GM23338 (cell line): ENCODE data around the gene G6PC3. TPM values are rescaled to one million over a fixed set of nuclear protein-coding genes. Genes with fewer than 3 reads are reported as not detected.

ENCODE experiments used
- ATAC-seq: fragments of 200-7000 bp; cut with Tn5 transposase; 3 replicates; pipeline ENCODE4 v1.9.1; 2020
- DNase-seq: peaks from one replicate; pipeline ENCODE4 v3.0.0-alpha.2; 2015; ENCODE audit warnings: low spot score
- H2AFZ ChIP-seq: fragments of 200-600 bp; sonication (generic); 2 replicates; pipeline ENCODE4 v1.8.0; 2016; ENCODE audit warnings: antibody characterized with exemption, mild to moderate bottlenecking, moderate library complexity
- H3F3A ChIP-seq: fragments of 200-600 bp; sonication (generic); replicated peaks from 2 replicates; pipeline ENCODE4 v1.8.0; 2017; ENCODE audit warnings: antibody characterized with exemption, mixed run types, low read depth
- H3K27ac ChIP-seq: fragments of 200-600 bp; sonication (generic); 2 replicates; pipeline ENCODE4 v1.6.1; 2016; ENCODE audit warnings: low read depth
- H3K27me3 ChIP-seq: fragments of 200-600 bp; sonication (generic); 2 replicates; pipeline ENCODE4 v1.8.0; 2016; ENCODE audit warnings: mild to moderate bottlenecking, mixed run types, moderate library complexity; ENCODE audit not compliant: insufficient read depth
- H3K36me3 ChIP-seq: fragments of 200-600 bp; sonication (generic); 2 replicates; pipeline ENCODE4 v1.8.0; 2016; ENCODE audit warnings: mild to moderate bottlenecking; ENCODE audit not compliant: insufficient read depth
- H3K4me1 ChIP-seq: fragments of 200-600 bp; sonication (generic); 2 replicates; pipeline ENCODE4 v1.8.0; 2016; ENCODE audit warnings: mild to moderate bottlenecking, moderate library complexity; ENCODE audit not compliant: insufficient read depth
- H3K4me2 ChIP-seq: fragments of 200-600 bp; sonication (generic); 2 replicates; pipeline ENCODE4 v1.7.1; 2017; ENCODE audit warnings: mixed run types
- H3K4me3 ChIP-seq: fragments of 200-600 bp; sonication (generic); 2 replicates; pipeline ENCODE4 v1.6.1; 2016; ENCODE audit warnings: mixed run types
- H3K79me2 ChIP-seq: fragments of 200-600 bp; sonication (generic); replicated peaks from 2 replicates; pipeline ENCODE4 v1.8.0; 2017; ENCODE audit warnings: mild to moderate bottlenecking; ENCODE audit not compliant: insufficient read depth
- H3K9me2 ChIP-seq: fragments of 200-600 bp; sonication (generic); 2 replicates; pipeline ENCODE4 v1.8.0; 2017; ENCODE audit not compliant: insufficient read depth
- H4K20me1 ChIP-seq: fragments of 200-600 bp; sonication (generic); replicated peaks from 2 replicates; pipeline ENCODE4 v1.8.0; 2017; ENCODE audit warnings: mild to moderate bottlenecking; ENCODE audit not compliant: insufficient read depth
- H3K27ac Mint-ChIP-seq: 2 replicates; pipeline ENCODE4 v1.8.0; 2020; ENCODE audit warnings: inconsistent platforms, mild to moderate bottlenecking, moderate library complexity, mixed read lengths
- H3K27me3 Mint-ChIP-seq: 3 replicates; pipeline ENCODE4 v1.8.0; 2022; ENCODE audit warnings: low read depth, mild to moderate bottlenecking, moderate library complexity, mixed read lengths, inconsistent platforms; ENCODE audit not compliant: insufficient read depth, poor library complexity
- H3K36me3 Mint-ChIP-seq: 3 replicates; pipeline ENCODE4 v1.8.0; 2021; ENCODE audit warnings: low read depth, mild to moderate bottlenecking, inconsistent platforms, moderate library complexity, mixed read lengths
- H3K4me1 Mint-ChIP-seq: 3 replicates; pipeline ENCODE4 v1.8.0; 2020; ENCODE audit warnings: mild to moderate bottlenecking, inconsistent platforms, mixed read lengths
- H3K4me3 Mint-ChIP-seq: 3 replicates; pipeline ENCODE4 v1.8.0; 2021; ENCODE audit warnings: moderate library complexity, mild to moderate bottlenecking, inconsistent platforms, mixed read lengths
- H3K9me3 Mint-ChIP-seq: 3 replicates; pipeline ENCODE4 v1.8.0; 2020; ENCODE audit warnings: moderate library complexity, mild to moderate bottlenecking, inconsistent platforms, mixed read lengths
- CREB1 ChIP-seq: fragments of 250-450 bp; sonication (Bioruptor Pico); IDR thresholded peaks from 2 replicates; pipeline ENCODE4 v1.5.0; 2020; ENCODE audit warnings: low read depth, mild to moderate bottlenecking, moderate library complexity
- CTCF ChIP-seq, 2 experiments: fragments of 200-600 bp in 1 of 2; sonication (generic) in 1 of 2; conservative IDR thresholded peaks; 2 replicates each; pipeline versions ENCODE4 v1.5.1 to v1.6.1; 2016 to 2017; ENCODE audit warnings: antibody characterized with exemption in 2 of 2, low read depth in 2 of 2, mild to moderate bottlenecking in 2 of 2, moderate library complexity in 1 of 2
- ETS1 ChIP-seq: IDR thresholded peaks from 2 replicates; pipeline ENCODE4 v1.6.1; 2016; ENCODE audit warnings: antibody characterized with exemption
- EZH2 ChIP-seq: fragments of 200-600 bp; sonication (generic); IDR thresholded peaks from one replicate; pipeline ENCODE4 v1.8.0; 2017; ENCODE audit warnings: antibody characterized with exemption, mild to moderate bottlenecking, low read depth; ENCODE audit not compliant: unreplicated experiment
- JUNB ChIP-seq: IDR thresholded peaks from one replicate; pipeline ENCODE4 v1.6.1; 2016; ENCODE audit warnings: antibody characterized with exemption; ENCODE audit not compliant: unreplicated experiment
- NANOG ChIP-seq: IDR thresholded peaks from 2 replicates; pipeline ENCODE4 v1.6.1; 2016; ENCODE audit warnings: antibody characterized with exemption, borderline replicate concordance
- POLR2AphosphoS5 ChIP-seq: IDR thresholded peaks from 2 replicates; pipeline ENCODE4 v1.6.1; 2016; ENCODE audit warnings: antibody characterized with exemption, low read depth
- STAT1 ChIP-seq: IDR thresholded peaks from one replicate; pipeline ENCODE4 v1.6.1; 2016; ENCODE audit warnings: antibody characterized with exemption; ENCODE audit not compliant: unreplicated experiment
- ZNF462 ChIP-seq: fragments of 250-450 bp; sonication (Bioruptor Pico); IDR thresholded peaks from 2 replicates; pipeline ENCODE4 v1.5.0; 2020; ENCODE audit warnings: mild to moderate bottlenecking, moderate library complexity
- polyA plus RNA-seq: library from polyadenylated mRNA; unstranded; fragments of >200 nt; fragmentation: Nextera tagmentation; extraction: Ambion mirVana; gene quantifications from 2 replicates; pipeline ENCODE4 v1.2.1, GENCODE V29; 2016
- total RNA-seq: library from RNA; depleted of rRNA; stranded (reverse); fragments of >200 nt; shearing (Covaris generic); gene quantifications from 2 replicates; pipeline ENCODE4 v1.2.3, GENCODE V29; 2014

The G6PC3 gene
- total and polyA plus RNA-seq, 2 experiments from 2014 or later: 112 to 143 TPM

- Histone ChIP-seq H3K4me1 (peaks cover 34% of the 10 kb centered on the region), H3K27me3 (no peaks in the 10 kb centered on the region), H3F3A (peaks cover 11% of the 10 kb centered on the region; the same call in 1 of the 2 replicates), H3K79me2 (peaks cover 44% of the 10 kb centered on the region), H2AFZ (no peak overlapping the region), H3K36me3 (no peaks in the 10 kb centered on the region), H3K4me2 (no peak overlapping the region), H3K9me2 (no peaks in the 10 kb centered on the region), H3K4me3 (no peak overlapping the region), H3K27ac (peak overlapping the region; percentile 69; the same call in 1 of the 2 replicates), H4K20me1 (peaks cover 17% of the 10 kb centered on the region)
- peak overlapping the region; percentile 13; the same call in 1 of the 3 replicates for H3K4me3 Mint-ChIP-seq
- peak overlapping the region; percentile 14; the same call in 1 of the 2 replicates for H3K27ac Mint-ChIP-seq
- peaks cover 73% of the 10 kb centered on the region for H3K4me1 Mint-ChIP-seq
- DNase-seq (peak; percentile 70), ATAC-seq (peak; percentile 11)
- no peaks in the 10 kb centered on the region for H3K9me3 Mint-ChIP-seq
- TF ChIP-seq NANOG (no peak), CTCF (conservative IDR thresholded peaks at IDR 0.05; ENCODE audit: low read depth in 2 of 2) (peak; percentile 21 to 26; a peak in 1 of 4 replicates)
- H3K36me3 Mint-ChIP-seq: peaks cover 3% of the 10 kb centered on the region; the same call in 1 of the 3 replicates
- peaks cover 5% of the 10 kb centered on the region for H3K27me3 Mint-ChIP-seq
These were observed 48.0 kb downstream of the G6PC3 start for GRCh38 chr17:44118427-44119050.

- Mint-ChIP-seq H3K9me3 (no peaks in the 10 kb centered on the region), H3K4me3 (no peak overlapping the region; the same call in 2 of the 3 replicates), H3K27me3 (peaks cover 8% of the 10 kb centered on the region), H3K4me1 (peaks cover 73% of the 10 kb centered on the region), H3K36me3 (peaks cover 3% of the 10 kb centered on the region; the same call in 1 of the 3 replicates), H3K27ac (peak overlapping the region; percentile 14; the same call in 1 of the 2 replicates)
- ATAC-seq: no peak
- Histone ChIP-seq H2AFZ (no peak overlapping the region), H3K36me3 (no peaks in the 10 kb centered on the region), H4K20me1 (peaks cover 17% of the 10 kb centered on the region), H3K9me2 (no peaks in the 10 kb centered on the region), H3K4me2 (no peak overlapping the region), H3K27me3 (no peaks in the 10 kb centered on the region), H3F3A (peaks cover 9% of the 10 kb centered on the region; the same call in 1 of the 2 replicates), H3K4me1 (peaks cover 34% of the 10 kb centered on the region), H3K79me2 (peaks cover 44% of the 10 kb centered on the region), H3K4me3 (no peak overlapping the region), H3K27ac (no peak overlapping the region)
- TF ChIP-seq STAT1 (no peak), POLR2AphosphoS5 (no peak), CREB1 (CRISPR knock-in tag) (no peak), JUNB (no peak), ETS1 (no peak), NANOG (no peak), EZH2 (no peak), CTCF (conservative IDR thresholded peaks at IDR 0.05; ENCODE audit: low read depth in 2 of 2) (no peak), ZNF462 (no peak)
- DNase-seq: no peak
These were observed 48.5 kb downstream of the G6PC3 start for GRCh38 chr17:44119062-44119461.
